ENCODE results near the gene GRHL3.

GRHL3 gene

DNA sequence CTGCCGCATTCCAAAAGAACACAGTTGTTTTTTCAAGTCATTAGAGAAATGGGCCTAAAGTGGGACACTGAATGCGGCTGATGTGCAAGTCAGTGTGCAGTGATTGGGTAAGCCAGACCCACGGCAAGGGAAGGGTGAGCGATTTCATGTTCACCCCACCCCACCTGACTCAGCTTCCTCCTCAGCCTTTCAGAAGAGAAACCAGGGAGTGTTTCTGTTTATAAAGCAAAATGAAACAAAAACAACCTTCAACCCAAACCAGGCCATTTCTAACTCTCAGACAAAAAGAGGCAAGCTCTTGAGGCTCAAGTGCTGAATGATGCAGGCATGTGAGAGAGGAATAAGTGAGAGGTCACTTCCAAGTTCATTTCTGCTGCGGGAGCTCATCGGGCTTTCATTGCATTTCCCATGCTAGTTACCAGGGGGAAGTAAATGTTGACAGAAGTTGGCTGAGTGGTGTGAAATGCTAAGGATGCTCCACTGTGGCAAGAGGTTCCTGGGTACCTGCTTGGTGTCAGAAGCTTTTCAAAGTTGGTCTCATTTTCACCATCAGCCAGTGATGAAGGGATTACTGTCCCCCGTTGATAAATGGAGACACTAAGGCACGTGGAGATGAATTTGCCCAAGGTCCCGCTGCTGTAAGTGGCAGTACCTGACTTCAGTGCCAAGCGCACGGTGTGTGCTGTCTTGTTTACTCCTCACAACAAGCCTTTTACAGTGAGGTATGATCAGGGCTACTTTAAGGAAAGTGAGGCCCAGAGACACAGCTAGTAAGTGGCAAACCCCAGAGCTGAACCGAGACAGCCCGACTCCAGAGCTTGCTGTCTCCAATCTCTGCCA, 65.3 kb downstream of the GRHL3 start:
- no peaks in the 10 kb centered on the region for H3K9me2 ChIP-seq (ENCODE audit: low read depth, low read length)
- no peak overlapping the region for H2AFZ ChIP-seq (ENCODE audit: low read length)
- H4K20me1 ChIP-seq (ENCODE audit: insufficient read depth, low read length): no peaks in the 10 kb centered on the region
- TF ChIP-seq EZH2 (IDR thresholded peaks at IDR 0.05; ENCODE audit: borderline replicate concordance, low read length): no peak
- TF ChIP-seq, protein P1, sequence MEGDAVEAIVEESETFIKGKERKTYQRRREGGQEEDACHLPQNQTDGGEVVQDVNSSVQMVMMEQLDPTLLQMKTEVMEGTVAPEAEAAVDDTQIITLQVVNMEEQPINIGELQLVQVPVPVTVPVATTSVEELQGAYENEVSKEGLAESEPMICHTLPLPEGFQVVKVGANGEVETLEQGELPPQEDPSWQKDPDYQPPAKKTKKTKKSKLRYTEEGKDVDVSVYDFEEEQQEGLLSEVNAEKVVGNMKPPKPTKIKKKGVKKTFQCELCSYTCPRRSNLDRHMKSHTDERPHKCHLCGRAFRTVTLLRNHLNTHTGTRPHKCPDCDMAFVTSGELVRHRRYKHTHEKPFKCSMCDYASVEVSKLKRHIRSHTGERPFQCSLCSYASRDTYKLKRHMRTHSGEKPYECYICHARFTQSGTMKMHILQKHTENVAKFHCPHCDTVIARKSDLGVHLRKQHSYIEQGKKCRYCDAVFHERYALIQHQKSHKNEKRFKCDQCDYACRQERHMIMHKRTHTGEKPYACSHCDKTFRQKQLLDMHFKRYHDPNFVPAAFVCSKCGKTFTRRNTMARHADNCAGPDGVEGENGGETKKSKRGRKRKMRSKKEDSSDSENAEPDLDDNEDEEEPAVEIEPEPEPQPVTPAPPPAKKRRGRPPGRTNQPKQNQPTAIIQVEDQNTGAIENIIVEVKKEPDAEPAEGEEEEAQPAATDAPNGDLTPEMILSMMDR (IDR thresholded peaks at IDR 0.05; ENCODE audit: low read length): no peak
- no peaks in the 10 kb centered on the region for H3K79me2 ChIP-seq (ENCODE audit: insufficient read depth, low read length)
- no peaks in the 10 kb centered on the region for H3F3A ChIP-seq (ENCODE audit: insufficient read depth, low read length)
- no peak overlapping the region for H3K9ac ChIP-seq (ENCODE audit: low read length)
- no peak overlapping the region for H3K4me2 ChIP-seq (ENCODE audit: low read length)
- H3K27ac ChIP-seq (ENCODE audit: low read depth, low read length, poor library complexity, severe bottlenecking): no peak overlapping the region
- H3K36me3 ChIP-seq (ENCODE audit: insufficient read depth, low read length): no peaks in the 10 kb centered on the region; the same call in 1 of the 2 replicates
- no peaks in the 10 kb centered on the region for H3K9me3 ChIP-seq (ENCODE audit: low read length)
- no peaks in the 10 kb centered on the region for H3K27me3 ChIP-seq (ENCODE audit: insufficient read depth, low read length)
- H3K4me1 ChIP-seq (ENCODE audit: insufficient read depth, low read length, severe bottlenecking): peaks cover 27% of the 10 kb centered on the region
- no peak overlapping the region for H3K4me3 ChIP-seq (ENCODE audit: low read depth, low read length, poor library complexity, severe bottlenecking)

DNA sequence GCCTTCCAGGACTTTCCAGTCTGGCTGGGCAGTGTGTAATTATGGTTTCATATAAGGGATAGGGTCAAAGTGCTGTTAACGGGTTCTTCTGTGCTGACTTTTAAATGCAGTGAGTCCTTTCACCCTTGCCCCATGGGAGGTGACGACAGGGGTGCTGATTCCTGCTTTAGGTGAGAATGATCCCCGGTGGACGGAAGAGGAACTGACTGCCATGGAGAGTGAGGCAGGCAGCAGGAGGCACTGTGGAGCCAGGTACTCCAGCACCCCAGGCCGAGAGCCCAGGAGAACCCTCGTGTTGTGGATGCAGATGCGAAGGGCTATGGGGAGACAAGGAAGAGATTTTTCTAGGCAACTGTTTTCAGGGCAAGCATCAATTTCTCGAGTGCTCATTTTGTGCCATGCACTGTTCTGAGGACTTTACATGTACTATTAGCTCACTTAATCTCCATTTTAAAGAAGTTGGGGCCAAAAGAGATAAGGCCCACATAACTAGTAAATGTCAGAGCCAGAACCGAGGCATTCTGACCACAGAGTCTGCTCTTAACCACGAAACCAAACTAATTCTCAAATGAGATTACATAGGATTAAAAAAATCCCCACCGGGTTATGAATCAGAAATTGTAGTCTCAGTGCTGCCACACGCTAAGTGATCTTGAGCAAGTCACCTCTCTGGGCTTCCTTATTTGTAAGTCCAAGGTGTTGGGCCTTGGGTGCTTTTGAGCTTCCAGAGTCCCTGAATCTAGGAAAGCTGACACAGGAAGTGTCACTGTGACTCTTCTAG, 66.2 kb downstream of the GRHL3 start:
- Histone ChIP-seq H3K36me3 (ENCODE audit: insufficient read depth, low read length) (no peaks in the 10 kb centered on the region; the same call in 1 of the 2 replicates), H3K9me2 (ENCODE audit: low read depth, low read length) (no peaks in the 10 kb centered on the region), H3K79me2 (ENCODE audit: insufficient read depth, low read length) (no peaks in the 10 kb centered on the region), H3K27ac (ENCODE audit: low read depth, low read length, poor library complexity, severe bottlenecking) (peak overlapping the region; percentile 48), H3K9ac (ENCODE audit: low read length) (no peak overlapping the region), H3K4me3 (ENCODE audit: low read depth, low read length, poor library complexity, severe bottlenecking) (no peak overlapping the region), H2AFZ (ENCODE audit: low read length) (no peak overlapping the region), H3F3A (ENCODE audit: insufficient read depth, low read length) (no peaks in the 10 kb centered on the region), H3K4me2 (ENCODE audit: low read length) (no peak overlapping the region; the same call in 1 of the 2 replicates), H3K27me3 (ENCODE audit: insufficient read depth, low read length) (no peaks in the 10 kb centered on the region), H3K9me3 (ENCODE audit: low read length) (no peaks in the 10 kb centered on the region), H3K4me1 (ENCODE audit: insufficient read depth, low read length, severe bottlenecking) (peaks cover 27% of the 10 kb centered on the region), H4K20me1 (ENCODE audit: insufficient read depth, low read length) (no peaks in the 10 kb centered on the region)
- TF ChIP-seq, protein P1 (IDR thresholded peaks at IDR 0.05; ENCODE audit: low read length): peak; percentile 69
- no peak for TF ChIP-seq EZH2 (IDR thresholded peaks at IDR 0.05; ENCODE audit: borderline replicate concordance, low read length)

DNA sequence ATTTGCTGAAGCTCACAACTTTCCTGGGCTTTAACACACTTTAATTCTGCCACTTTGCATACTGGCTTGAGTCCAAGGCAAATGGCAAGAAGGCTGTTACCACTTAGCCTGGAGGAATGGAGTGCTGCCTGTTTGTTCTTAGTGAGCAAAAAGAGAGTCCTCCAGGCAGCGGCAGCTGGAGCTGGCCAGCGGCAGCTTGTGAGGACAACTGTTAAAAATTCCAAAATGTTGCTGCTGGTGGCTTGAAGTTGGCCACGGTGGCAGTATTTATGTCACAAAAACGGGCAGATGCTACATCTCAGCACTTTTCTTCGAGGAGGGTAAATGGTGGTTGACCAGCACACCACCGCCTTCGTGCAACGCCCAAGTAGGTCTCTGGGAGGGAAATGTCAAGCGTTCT, 67.1 kb downstream of the GRHL3 start:
- peaks cover 31% of the 10 kb centered on the region for H3K4me1 ChIP-seq (ENCODE audit: insufficient read depth, low read length, severe bottlenecking)
- no peaks in the 10 kb centered on the region for H4K20me1 ChIP-seq (ENCODE audit: insufficient read depth, low read length)
- peak overlapping the region; percentile 48 for H3K27ac ChIP-seq (ENCODE audit: low read depth, low read length, poor library complexity, severe bottlenecking)
- TF ChIP-seq EZH2 (IDR thresholded peaks at IDR 0.05; ENCODE audit: borderline replicate concordance, low read length): no peak
- TF ChIP-seq, protein P1 (IDR thresholded peaks at IDR 0.05; ENCODE audit: low read length): no peak
- H3K9me2 ChIP-seq (ENCODE audit: low read depth, low read length): no peaks in the 10 kb centered on the region
- no peak overlapping the region for H3K9ac ChIP-seq (ENCODE audit: low read length)
- no peaks in the 10 kb centered on the region for H3K79me2 ChIP-seq (ENCODE audit: insufficient read depth, low read length)
- no peak overlapping the region for H3K4me3 ChIP-seq (ENCODE audit: low read depth, low read length, poor library complexity, severe bottlenecking)
- H3K36me3 ChIP-seq (ENCODE audit: insufficient read depth, low read length): no peaks in the 10 kb centered on the region; the same call in 1 of the 2 replicates
- H2AFZ ChIP-seq (ENCODE audit: low read length): no peak overlapping the region
- H3K9me3 ChIP-seq (ENCODE audit: low read length): no peaks in the 10 kb centered on the region
- H3F3A ChIP-seq (ENCODE audit: insufficient read depth, low read length): no peaks in the 10 kb centered on the region
- H3K4me2 ChIP-seq (ENCODE audit: low read length): peak overlapping the region; percentile 15; the same call in 1 of the 2 replicates
- H3K27me3 ChIP-seq (ENCODE audit: insufficient read depth, low read length): no peaks in the 10 kb centered on the region

Data from OCI-LY1 (cell line).